DMS153 (cell line): ENCODE results near the gene GLE1.
"Not testable (repeated sequence)": the region's sequence is repeated elsewhere in the genome, so short reads cannot be mapped to it uniquely, and the experiment has no call there.

Experiments
- DNase-seq: peaks from one replicate; lab custom pipeline; 2025; lab: John Stamatoyannopoulos, UW

Gene GLE1

GRCh38 chr9:128497824-128498610 is 6.5 kb upstream of the GLE1 start:
- no peak for DNase-seq

- no peak for DNase-seq
Observed at GRCh38 chr9:128498911-128499310, 5.6 kb upstream of the GLE1 start.

- no peak for DNase-seq
Observed at GRCh38 chr9:128499920-128500319, 4.6 kb upstream of the GLE1 start.

- DNase-seq = not testable (repeated sequence)
Observed at GRCh38 chr9:128503415-128503825, 1.1 kb upstream of the GLE1 start.

- DNase-seq = no peak
Observed at GRCh38 chr9:128503870-128504269, 649 bp upstream of the GLE1 start.

GRCh38 chr9:128505414-128505765 is 871 bp downstream of the GLE1 start:
- DNase-seq = no peak

GRCh38 chr9:128505906-128506305 is 1.4 kb downstream of the GLE1 start:
- DNase-seq = not testable (repeated sequence)

GRCh38 chr9:128512820-128513219 is 8.3 kb downstream of the GLE1 start:
- DNase-seq = no peak

GRCh38 chr9:128521956-128522355 is 17.4 kb downstream of the GLE1 start:
- no peak for DNase-seq

- DNase-seq = no peak
Observed at GRCh38 chr9:128523199-128523925, 18.8 kb downstream of the GLE1 start.

- no peak for DNase-seq
Observed at GRCh38 chr9:128526720-128527119, 22.2 kb downstream of the GLE1 start.

- DNase-seq = no peak
Observed at GRCh38 chr9:128528445-128529160, 24.1 kb downstream of the GLE1 start.

GRCh38 chr9:128529191-128529590 is 24.7 kb downstream of the GLE1 start:
- no peak for DNase-seq

- DNase-seq = no peak
Observed at GRCh38 chr9:128532581-128532980, 28.1 kb downstream of the GLE1 start.

- DNase-seq = no peak
Observed at GRCh38 chr9:128540634-128541360, 36.3 kb downstream of the GLE1 start.

GRCh38 chr9:128546504-128546903 is 42.0 kb downstream of the GLE1 start:
- DNase-seq = no peak

- no peak for DNase-seq
Observed at GRCh38 chr9:128548876-128549275, 44.4 kb downstream of the GLE1 start.

- DNase-seq = no peak
Observed at GRCh38 chr9:128550226-128550625, 45.7 kb downstream of the GLE1 start.

GRCh38 chr9:128550770-128551656 is 46.5 kb downstream of the GLE1 start:
- DNase-seq = no peak

- DNase-seq = no peak
Observed at GRCh38 chr9:128551657-128552152, 47.2 kb downstream of the GLE1 start.

- peak; percentile 79 for DNase-seq
Observed at GRCh38 chr9:128552153-128552743, 47.7 kb downstream of the GLE1 start, which contains the start of gene SPTAN1. SPTAN1 (plus strand) TSS chr9:128552587; CDS start chr9:128566741, 14,154 bp downstream.
